DMS 273 treated with DMSO at 0.1 percent for 48 hours (cell line): ENCODE results near the gene SOX12.
A peak's percentile ranks its signal among the peaks of the same experiment; 100 is the strongest.
"Not testable (repeated sequence)": the region's sequence is repeated elsewhere in the genome, so short reads cannot be mapped to it uniquely, and the experiment has no call there.

Experiments used
- DNase-seq: peaks from one replicate; lab custom pipeline; 2025; lab: John Stamatoyannopoulos, UW

Gene SOX12

DNA sequence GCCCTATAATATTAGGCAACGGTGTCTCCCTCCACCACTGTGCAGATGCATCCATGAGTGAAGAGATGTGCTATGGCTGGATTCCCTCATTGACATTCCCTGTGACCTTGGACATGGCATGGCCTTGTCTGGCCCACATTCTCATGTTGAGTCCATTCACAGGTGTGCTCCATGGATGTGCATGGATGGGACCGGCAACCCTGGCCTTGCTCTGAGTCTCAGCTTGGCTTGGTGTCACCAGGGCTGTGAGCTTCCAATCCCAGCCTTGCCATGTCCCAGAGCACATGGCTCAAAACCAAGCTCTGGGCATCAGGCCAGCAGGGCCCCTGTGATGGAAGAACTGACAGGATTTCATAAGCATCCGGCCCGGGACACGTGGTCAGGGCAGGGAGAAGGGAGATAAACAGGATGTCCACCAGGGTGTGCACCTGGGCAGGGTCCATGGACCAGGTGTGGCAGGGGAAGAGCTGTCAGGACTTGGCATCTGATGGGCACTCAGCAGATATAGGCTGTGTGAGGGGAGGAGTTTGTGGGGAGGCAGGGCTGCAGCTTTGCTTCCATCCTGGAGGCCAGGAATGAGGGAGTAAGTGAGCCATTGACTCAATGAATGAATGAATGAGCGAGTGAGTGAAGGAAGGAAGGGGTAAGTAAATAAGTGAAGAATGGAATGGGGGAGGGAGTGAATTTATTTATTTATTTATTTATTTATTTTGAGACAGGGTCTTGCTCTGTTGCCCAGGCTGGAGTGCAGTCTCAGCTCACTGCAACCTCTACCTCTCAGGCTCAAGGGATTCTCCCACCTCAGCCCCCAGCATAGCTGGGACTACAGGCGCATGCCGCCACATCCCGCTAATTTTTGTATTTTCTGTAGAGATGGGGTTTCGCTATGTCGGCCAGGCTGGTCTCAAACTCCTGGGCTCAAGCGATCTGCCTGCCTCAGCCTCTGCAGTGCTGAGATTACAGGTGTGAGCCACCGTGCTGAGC lies 37.2 kb downstream of the SOX12 start:
- DNase-seq, result peak; percentile 85

DNA sequence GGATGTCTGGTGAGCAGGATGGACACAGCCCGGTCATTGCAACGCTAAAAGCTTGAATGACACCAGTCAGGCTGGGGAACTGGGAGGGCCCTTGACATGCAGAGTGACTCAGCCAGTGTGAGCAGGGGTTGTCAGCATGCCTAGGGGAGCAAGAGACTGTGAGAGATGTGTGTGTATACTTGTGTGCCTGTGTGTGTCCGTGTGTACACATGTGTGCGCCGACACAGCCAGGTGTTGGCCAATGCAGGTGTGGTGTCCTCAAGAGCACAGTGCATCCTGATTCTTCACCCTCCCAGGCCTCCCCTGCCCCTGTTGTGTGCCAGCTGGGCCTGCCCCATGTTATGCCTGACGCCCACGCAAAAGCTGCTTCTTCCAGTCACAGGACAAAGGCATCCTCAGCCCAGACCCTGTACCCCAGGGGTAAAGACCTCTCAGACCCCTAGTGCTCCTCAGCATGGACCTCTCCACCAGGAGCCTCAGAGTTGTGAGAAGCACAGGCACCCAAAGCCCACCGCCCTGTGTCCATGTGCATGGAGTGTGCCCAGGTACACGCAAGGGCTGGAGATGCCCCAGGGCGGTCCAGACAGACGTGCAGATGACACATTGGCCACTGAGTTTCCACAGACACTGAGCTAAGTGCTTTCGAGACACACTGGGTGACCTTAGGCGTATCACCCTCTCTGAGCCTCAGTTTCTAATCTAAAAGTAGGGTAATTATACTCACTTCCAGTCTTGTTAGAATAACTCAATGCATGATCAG lies 38.1 kb downstream of the SOX12 start:
- DNase-seq, result no peak

DNA sequence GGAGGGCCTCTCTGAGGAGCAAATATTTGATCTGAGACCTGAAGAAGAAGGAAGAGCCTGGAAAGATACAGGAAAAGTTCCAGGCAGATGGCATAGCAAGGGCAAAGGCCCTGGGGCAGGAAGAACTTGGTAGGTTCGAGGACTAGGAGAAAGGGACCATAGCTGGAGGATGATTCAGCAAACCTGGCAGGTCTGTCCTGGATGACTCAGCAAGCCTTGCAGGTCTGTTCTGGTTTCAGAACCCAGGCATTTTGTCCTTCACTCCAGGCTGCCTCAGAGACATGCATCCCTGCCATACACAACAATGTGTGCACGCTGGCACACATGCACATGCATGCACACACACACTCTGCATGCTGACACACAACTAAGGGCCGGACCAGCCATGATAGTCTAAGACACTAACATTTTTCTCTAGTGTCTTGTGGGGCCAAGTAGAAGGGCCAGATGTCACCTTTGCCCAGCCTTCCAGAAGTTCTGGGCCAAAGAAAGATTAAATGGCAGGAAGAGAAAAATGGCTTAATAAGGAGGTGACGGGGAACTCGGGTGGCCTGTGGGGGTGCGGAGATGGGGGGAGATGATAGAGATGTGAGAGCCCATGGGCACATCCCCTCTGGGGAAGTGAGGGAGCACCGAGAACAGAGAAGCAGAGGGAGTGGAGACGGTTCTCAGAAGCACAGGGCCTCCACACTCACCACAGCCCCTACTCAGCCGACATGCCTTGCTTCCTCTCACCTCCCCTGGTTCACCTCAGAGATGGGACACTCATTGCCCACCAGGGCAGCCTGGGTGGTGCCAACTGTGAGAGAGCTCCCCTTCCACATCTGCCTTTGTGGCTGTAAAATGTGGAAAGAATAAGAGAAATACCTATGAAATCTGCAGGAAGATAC lies 39.8 kb downstream of the SOX12 start:
- no peak for DNase-seq

DNA sequence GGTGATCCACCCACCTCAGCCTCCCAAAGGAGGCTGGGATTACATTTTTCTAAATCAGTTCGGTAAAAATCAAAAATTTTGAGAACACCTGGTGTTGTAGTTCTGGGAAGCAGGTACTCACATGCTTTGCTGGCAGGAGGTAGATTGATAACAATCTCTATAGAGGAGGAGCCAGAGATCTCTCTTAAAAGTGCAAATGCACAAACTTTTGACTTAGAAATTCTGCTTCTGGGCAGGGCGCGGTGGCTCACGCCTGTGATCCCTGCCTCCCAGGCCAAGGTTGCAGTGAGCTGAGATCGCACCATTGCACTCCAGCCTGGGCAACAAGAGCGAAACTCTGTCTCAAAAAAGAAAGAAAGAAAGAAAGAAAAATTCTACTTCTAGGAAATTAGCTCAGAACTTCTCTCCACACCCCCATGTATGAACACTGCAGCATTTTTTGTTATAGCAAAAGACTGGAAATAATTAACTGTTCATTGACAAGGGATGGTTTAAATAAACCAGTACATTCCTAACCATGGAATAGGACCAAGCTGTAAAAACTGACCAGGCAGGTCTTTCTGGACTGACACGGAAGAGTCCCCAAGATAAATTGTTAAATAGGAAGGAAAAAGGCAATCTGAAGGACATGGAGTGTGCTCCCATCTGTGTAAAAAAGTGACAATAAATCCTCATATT lies 40.8 kb downstream of the SOX12 start:
- DNase-seq, result no peak

DNA sequence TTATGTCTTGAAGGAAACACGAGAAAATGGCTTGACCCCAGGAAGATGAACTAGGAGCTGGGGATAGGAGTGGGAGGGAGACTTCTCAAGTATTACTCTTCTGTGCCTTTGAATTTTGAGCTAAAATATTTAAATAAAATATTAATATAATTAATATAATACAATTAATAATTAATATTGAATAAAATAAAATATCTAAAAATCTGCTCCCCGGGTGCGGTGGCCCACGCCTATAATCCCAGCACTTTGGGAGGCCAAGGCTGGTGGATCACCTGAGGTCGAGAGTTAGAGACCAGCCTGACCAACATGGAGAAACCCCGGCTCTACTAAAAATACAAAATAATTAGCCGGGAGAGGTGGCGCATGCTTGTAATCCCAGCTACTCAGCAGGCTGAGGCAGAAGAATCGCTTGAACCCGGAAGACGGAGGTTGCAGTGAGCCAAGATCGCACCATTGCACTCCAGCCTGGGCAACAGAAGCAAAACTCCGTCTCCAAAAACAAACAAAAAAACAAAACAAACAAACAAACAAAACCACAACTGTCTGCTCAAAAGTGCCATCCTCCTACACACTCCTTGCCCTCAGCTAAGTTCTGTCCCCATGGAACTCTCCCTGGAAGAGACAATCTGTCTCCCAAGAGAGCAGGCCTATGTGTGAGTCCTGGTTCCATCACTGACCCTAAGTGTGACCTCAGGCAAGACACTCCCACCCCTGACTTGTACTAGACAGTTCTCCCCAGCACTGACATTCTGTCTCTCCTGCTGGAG lies 41.5 kb downstream of the SOX12 start:
- DNase-seq, result no peak

DNA sequence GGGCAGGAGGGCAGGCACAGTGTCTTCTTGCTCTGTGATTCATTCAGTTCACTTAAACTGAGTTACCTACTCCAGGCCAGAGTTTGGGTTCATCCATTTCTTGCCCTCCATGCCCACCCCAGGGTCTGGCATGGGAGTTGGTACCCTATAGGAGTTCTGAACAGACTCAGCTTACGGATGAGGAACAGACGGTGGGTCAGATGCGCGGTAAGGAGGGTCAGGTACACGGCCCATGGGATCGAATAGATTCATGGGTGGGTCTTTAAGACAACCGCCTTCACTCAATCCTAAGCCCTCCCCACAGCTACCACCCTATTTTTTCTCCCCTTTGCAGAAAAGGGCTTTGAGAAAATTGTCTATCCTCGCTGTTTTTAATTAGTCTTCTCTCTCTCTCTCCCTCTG lies 42.1 kb downstream of the SOX12 start:
- DNase-seq, result no peak

DNA sequence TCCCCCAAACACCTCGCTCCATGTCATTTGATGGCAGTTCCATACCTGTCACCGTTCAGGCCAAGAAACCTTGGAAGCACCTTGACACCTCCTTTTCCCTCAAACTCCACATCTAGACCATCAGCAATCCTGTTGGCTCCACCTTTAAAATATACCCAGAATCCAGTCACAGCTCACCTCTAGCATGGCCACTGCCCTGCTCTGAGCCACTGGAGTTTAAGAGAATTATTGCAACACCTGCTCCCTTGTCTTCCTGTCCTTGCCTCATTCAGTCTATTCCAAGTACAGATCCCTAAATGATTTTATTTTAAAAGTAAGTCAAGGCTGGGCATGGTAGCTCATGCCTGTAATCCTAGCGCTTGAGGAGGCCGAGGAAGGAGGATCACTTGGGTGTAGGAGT lies 43.6 kb downstream of the SOX12 start:
- no peak for DNase-seq

DNA sequence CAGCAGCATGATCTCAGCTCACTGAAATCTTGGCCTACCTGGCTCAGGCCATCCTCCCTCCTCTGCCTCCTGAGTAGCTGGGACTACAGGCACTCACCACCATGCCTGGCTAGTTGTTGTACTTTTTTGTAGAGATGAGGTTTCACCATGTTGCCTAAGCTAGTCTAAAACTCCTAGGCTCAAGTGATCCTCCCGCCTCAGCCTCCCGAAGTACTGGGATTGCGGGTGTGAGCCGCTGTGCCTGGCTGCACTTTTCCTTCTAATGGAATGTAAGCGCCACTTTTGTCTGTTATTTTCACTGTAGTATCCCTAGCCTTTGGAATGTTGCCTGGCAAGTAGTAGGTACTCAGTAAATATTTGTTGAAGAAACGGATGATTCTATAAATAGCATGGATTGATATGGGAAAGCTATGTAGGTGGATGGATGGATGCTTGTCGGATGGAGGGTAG lies 44.8 kb downstream of the SOX12 start:
- DNase-seq, result no peak

DNA sequence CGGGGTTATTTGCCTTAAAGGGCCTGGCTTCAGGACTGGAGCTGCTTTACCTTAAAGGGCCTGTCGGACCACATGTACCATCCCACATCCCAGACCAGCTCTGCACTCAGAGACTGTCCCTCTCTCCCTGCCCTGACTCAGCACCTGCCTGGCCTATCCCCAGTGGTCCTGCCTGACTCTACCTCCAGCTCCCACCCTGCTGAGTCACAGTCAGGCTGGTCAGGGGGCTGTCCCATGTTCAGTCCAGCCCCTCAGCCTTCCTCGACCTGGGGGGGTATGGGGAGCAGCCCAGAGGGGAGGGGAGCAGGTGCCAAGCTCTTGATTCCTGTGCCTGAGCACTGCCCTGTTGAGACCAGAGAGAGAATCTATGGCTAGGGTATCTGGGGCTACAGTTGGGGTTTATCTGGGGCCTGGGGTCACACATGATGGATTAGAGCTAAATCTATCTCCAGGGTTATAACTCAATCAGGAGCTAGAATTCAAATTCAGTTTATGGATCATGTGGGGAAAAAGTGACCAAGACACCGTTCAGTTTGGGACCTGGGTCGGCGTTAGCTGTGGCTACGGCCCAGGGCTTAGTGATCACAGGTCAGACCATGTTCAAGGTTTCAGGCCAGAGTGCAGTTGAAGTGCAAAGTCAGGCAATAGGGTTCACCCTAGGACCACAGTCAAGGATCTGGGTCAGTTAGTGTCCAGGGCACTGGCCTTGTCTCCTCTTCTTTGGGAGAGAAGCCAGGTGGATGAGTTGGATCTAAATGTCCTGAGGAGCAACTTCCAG lies 45.8 kb downstream of the SOX12 start:
- no peak for DNase-seq

DNA sequence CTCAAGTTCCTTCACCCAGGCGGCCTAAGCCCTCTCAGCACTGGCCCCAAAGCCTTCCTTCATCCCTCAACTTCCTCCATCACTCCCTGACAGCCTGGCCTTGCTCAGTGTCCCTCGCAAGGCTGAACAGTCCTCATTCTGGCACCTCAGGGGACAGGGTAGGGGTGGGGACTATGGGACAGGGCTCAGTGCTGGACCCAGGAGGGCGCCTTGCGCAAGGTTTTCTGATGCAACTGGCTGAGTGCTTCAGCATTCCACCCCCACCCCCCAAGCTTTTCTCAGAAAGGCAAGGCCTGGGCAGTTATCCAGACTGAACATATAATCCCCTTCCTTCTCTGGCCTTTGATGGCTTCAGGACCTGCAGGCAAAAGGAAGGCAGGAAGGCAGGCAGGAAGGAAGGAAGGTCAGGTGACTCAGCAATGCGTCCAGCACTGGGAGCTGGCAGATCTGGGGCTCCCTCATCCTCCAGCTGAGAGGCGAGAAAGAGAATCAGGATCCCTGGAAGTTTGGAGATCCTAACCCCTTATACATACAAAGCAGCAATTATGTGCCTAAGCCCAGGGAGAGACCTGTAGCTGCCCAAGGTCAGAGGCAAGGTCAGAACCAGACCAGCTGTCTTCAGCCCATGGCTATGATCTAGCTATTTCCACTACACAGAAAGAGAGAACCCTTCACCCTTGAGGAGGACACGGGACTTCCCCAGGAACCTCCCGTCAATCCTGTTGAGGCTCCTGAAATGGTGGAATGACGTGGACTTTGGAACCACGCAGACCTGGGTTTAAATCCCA lies 46.6 kb downstream of the SOX12 start:
- no peak for DNase-seq

DNA sequence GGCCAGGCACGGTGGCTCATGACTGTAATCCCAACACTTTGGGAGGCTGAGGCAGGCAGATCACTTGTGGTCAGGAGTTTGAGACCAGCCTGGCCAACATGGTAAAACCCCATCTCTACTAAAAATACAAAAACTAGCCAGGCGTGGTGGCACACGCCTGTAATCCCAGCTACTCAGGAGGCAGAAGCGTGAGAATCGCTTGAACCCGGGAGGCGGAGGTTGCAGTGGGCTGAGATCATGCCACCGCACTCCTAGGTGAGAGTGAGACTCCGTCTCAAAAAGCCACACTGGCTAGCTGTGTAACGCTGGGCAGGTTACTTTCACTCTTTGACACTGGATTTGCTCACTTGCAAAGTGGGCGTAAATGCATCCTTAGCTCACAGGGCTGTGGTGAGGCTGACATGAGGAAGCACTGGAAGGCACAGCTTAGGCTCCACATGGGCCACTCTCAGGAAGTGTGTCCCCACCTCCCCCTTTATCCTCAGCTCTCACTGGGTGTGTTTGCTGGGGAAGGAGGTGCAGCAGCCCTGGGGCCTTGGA lies 47.3 kb downstream of the SOX12 start:
- not testable (repeated sequence) for DNase-seq

DNA sequence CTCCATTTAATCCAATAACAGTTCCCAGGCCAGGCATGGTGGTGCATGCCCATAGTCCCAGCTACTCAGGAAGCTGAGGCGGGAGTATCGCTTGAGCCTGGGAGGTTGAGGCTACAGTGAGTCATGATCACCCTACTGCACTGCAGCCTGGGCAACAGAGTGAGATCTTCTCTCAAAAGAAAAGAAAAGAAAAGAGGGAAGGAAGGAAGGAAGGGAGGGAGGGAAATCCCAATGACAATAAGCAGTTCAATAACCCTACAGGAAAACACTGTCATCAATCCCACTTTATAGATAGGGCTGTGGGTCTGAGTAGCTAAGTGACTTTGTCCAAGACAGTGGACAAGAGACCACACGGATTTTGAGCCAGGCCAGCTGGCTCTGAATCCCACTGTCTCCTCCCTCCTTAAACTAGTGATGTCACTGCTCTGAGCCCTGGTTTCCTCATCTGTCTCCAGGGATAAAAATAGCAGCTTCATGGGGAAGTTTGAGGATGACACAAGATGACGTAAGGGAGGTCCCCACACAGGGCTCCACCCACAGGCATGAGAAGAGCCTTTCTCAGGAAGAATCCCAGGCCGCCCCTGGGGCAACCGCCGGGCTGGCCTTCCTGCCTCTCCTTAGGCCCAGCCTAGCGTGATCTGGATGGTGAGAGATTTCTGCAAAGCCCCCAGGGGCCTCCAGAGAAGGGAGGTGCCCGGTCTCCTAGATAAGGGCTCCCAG lies 48.0 kb downstream of the SOX12 start:
- DNase-seq, result no peak

DNA sequence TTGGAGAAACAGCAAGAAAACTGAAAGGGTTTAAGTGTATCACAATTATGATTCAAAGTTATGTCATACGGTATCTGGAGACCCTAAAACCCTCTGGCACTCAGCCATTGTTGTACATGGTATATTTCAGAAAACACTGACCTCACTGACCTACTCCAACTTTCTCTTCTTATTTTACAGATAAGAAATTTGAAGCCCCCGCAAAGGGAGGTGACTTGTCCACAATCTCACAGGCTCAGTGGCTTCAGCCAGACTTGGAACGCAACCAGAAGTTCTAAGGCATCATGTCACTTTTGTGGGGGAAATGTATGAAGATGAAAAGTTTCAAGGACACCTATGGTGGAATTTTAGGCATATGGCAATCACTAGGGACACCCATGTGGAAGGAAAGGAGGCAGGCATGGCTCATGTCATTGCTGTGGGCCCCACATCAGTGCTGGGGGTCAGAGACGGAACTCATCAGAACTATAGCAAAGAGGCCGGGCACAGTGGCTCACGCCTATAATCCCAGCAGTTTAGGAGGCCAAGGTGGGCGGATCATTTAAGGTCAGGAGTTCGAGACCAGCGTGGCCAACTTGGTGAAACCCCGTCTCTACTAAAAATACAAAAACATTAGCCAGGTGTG lies 50.0 kb downstream of the SOX12 start:
- DNase-seq, result no peak

DNA sequence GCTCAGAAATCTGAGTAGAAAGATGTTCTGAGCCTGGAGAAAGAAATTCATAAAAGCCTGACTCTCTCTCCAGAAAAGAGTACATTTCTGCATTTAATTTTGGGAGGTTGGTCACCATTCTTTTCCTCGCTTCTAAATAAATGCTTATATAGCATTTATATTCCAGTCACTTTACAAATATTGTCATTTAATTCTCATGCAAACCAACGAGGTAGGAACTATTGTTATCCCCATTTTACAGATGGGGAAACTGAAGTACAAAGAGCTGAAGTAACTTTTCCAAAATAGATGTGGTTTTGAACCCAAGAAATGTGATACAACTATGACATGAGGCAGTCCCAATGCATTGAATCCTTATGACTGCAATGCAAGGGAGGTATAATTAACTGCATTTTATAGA lies 50.7 kb downstream of the SOX12 start:
- no peak for DNase-seq

DNA sequence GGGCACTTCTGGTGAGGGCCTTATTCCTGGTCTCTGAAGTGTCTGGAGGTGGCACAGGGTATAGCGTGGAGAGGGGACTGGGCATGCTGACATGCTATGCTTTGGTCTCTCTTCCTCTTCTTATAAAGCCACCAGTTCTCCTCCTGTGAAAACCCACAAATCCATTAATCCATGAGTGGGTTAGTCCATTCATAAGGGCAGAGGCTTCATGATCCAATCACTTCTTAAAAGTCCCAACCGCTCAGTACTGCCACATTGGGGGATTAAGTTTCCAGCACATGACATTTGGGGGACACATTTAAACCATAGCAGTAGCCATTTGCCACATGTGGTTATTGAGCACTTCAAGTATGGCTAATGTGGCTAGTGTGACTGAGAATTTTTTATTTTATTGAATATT lies 51.4 kb downstream of the SOX12 start:
- DNase-seq, result no peak

DNA sequence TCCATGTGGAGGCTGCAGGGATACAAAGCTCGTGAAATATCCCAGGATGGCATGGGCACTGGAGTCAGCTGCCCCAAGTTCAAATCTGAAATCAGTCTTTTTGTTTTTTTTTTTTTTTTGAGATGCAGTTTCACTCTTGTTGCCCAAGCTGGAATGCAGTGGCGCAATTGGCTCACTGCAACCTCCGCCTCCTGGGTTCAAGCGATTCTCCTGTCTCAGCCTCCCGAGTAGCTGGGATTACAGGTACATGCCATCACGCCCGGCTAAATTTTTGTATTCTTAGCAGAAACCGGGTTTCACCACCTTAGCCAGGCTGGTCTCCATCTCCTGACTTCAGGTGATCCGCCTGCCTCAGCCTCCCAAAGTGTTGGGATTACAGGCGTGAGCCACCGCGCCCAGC lies 52.2 kb downstream of the SOX12 start:
- DNase-seq, result not testable (repeated sequence)

DNA sequence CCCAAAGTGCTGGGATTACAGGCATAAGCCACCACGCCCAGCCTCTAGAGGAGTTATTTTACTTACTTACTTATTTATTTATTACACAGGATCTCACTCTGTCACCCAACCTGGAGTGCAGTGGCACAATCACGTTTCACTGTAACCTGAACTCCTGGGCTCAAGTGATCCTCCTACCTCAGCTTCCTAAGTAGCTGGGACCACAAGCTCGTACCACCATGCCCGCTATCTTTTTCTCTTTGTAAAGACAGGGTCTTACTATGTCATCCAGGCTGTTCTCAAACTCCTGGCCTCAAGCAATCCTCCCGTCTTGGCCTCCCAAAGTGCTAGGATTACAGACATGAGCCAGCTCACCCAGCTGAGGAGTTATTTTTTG lies 53.6 kb downstream of the SOX12 start:
- no peak for DNase-seq
